Activated gamma-delta T cell treated with Interleukin-2 at 50 U/mL for 16 hours (primary cell): ENCODE measurements around the gene PLXDC1.
A peak's percentile ranks its signal among the peaks of the same experiment; 100 is the strongest.
"Not testable (repeated sequence)": the region's sequence is repeated elsewhere in the genome, so short reads cannot be mapped to it uniquely, and the experiment has no call there.

Experiments used
- DNase-seq: peaks from one replicate; pipeline ENCODE4 v3.0.0-alpha.2; 2020

PLXDC1 gene

GRCh38 chr17:39122991-39123390, 28.4 kb downstream of the PLXDC1 start:
- no peak for DNase-seq

- DNase-seq: not testable (repeated sequence)
These were observed 29.5 kb downstream of the PLXDC1 start for GRCh38 chr17:39121919-39122318.

- DNase-seq: no peak
These were observed 32.6 kb downstream of the PLXDC1 start for GRCh38 chr17:39118674-39119419.

- no peak for DNase-seq
These were observed 35.2 kb downstream of the PLXDC1 start for GRCh38 chr17:39116224-39116623.

- no peak for DNase-seq
These were observed 36.3 kb downstream of the PLXDC1 start for GRCh38 chr17:39115135-39115534.

- no peak for DNase-seq
These were observed 36.7 kb downstream of the PLXDC1 start for GRCh38 chr17:39114723-39115122.

GRCh38 chr17:39113871-39114270, 37.6 kb downstream of the PLXDC1 start:
- DNase-seq: no peak

- DNase-seq: no peak
These were observed 40.9 kb downstream of the PLXDC1 start for GRCh38 chr17:39110435-39111136.

GRCh38 chr17:39108461-39109375, 42.7 kb downstream of the PLXDC1 start:
- no peak for DNase-seq

- no peak for DNase-seq
These were observed 43.5 kb downstream of the PLXDC1 start for GRCh38 chr17:39107973-39108372.

GRCh38 chr17:39107155-39107554, 44.3 kb downstream of the PLXDC1 start:
- no peak for DNase-seq

GRCh38 chr17:39105705-39106104, 45.7 kb downstream of the PLXDC1 start:
- no peak for DNase-seq

GRCh38 chr17:39104657-39105056, 46.8 kb downstream of the PLXDC1 start:
- DNase-seq: no peak

GRCh38 chr17:39104046-39104445, 47.4 kb downstream of the PLXDC1 start:
- DNase-seq: no peak

GRCh38 chr17:39101091-39101490, 50.3 kb downstream of the PLXDC1 start:
- no peak for DNase-seq

GRCh38 chr17:39100530-39100929, 50.9 kb downstream of the PLXDC1 start:
- DNase-seq: no peak

GRCh38 chr17:39099663-39100286, 51.7 kb downstream of the PLXDC1 start:
- no peak for DNase-seq

- DNase-seq: no peak
These were observed 52.8 kb downstream of the PLXDC1 start for GRCh38 chr17:39098588-39098987.

- no peak for DNase-seq
These were observed 53.9 kb downstream of the PLXDC1 start for GRCh38 chr17:39097537-39097936.

GRCh38 chr17:39097150-39097519, 54.3 kb downstream of the PLXDC1 start:
- DNase-seq: no peak

- peak; percentile 46 for DNase-seq
These were observed 54.8 kb downstream of the PLXDC1 start for GRCh38 chr17:39096508-39097149.

- DNase-seq: no peak
These were observed 56.1 kb downstream of the PLXDC1 start for GRCh38 chr17:39095309-39095686.
